DND-41 (cell line): ENCODE results near the gene SPRR3.

Experiments
- ATAC-seq: fragments of 200-7000 bp; cut with Tn5 transposase; 3 replicates; pipeline ENCODE4 v1.9.1; 2021; ENCODE audit warnings: low read depth; ENCODE audit not compliant: insufficient read depth
- DNase-seq: peaks from one replicate; pipeline ENCODE4 v3.0.0-alpha.2; 2020
- H2AFZ ChIP-seq: 2 replicates; pipeline ENCODE4 v1.6.0; 2012; ENCODE audit warnings: low read depth, low read length
- H3K27ac ChIP-seq: 2 replicates; pipeline ENCODE4 v1.5.1; 2012; ENCODE audit warnings: low read length, inconsistent platforms
- H3K27me3 ChIP-seq: fragments of 200-600 bp; sonication (generic); 2 replicates; pipeline ENCODE4 v1.6.0; 2012; ENCODE audit warnings: low read length, mild to moderate bottlenecking, inconsistent platforms; ENCODE audit not compliant: insufficient read depth, poor library complexity
- H3K36me3 ChIP-seq: 2 replicates; pipeline ENCODE4 v1.5.1; 2012; ENCODE audit warnings: low read length, inconsistent platforms; ENCODE audit not compliant: insufficient read depth
- H3K4me1 ChIP-seq: 2 replicates; pipeline ENCODE4 v1.5.1; 2012; ENCODE audit warnings: mild to moderate bottlenecking, low read length; ENCODE audit not compliant: insufficient read depth
- H3K4me2 ChIP-seq: 2 replicates; pipeline ENCODE4 v1.6.0; 2012; ENCODE audit warnings: mild to moderate bottlenecking, moderate library complexity, low read length, inconsistent platforms; ENCODE audit not compliant: insufficient read depth
- H3K4me3 ChIP-seq, 2 experiments: fragments of 200-600 bp in 1 of 2; shearing (Covaris generic) in 1 of 2; 2 replicates each; pipeline ENCODE4 v1.5.1; 2012 to 2016; ENCODE audit warnings: inconsistent platforms in 2 of 2, low read length in 2 of 2, mild to moderate bottlenecking in 2 of 2, low read depth in 1 of 2, moderate library complexity in 1 of 2
- H3K79me2 ChIP-seq: 2 replicates; pipeline ENCODE4 v1.6.0; 2012; ENCODE audit warnings: low read length, inconsistent platforms; ENCODE audit not compliant: insufficient read depth
- H3K9ac ChIP-seq: 2 replicates; pipeline ENCODE4 v1.6.0; 2012; ENCODE audit warnings: low read depth, mild to moderate bottlenecking, inconsistent platforms, low read length, moderate library complexity
- H3K9me3 ChIP-seq: 2 replicates; pipeline ENCODE4 v1.5.1; 2012; ENCODE audit warnings: low read length, moderate library complexity, mild to moderate bottlenecking, inconsistent platforms; ENCODE audit not compliant: insufficient read depth, severe bottlenecking
- H4K20me1 ChIP-seq: 2 replicates; pipeline ENCODE4 v1.6.0; 2012; ENCODE audit warnings: low read length; ENCODE audit not compliant: insufficient read depth
- EZH2 ChIP-seq: IDR thresholded peaks from 3 replicates; pipeline ENCODE4 v1.6.1; 2012; ENCODE audit warnings: borderline replicate concordance, low read depth, mild to moderate bottlenecking, moderate library complexity, low read length, inconsistent platforms; ENCODE audit not compliant: severe bottlenecking
- TF ChIP-seq, protein P1 (sequence below): IDR thresholded peaks from 2 replicates; pipeline ENCODE4 v1.5.1; 2012; ENCODE audit warnings: borderline replicate concordance, low read length, moderate library complexity, mild to moderate bottlenecking; ENCODE audit not compliant: poor library complexity, severe bottlenecking; ENCODE audit errors: extremely low read depth

SPRR3 gene

GRCh38 chr1:152993186-152993585, 8.4 kb upstream of the SPRR3 start:
- Histone ChIP-seq H3K27ac (no peak overlapping the region), H3K79me2 (no peaks in the 10 kb centered on the region), H2AFZ (no peak overlapping the region), H3K4me3 (no peak overlapping the region), H3K4me1 (no peaks in the 10 kb centered on the region), H3K9me3 (peaks cover 2% of the 10 kb centered on the region), H3K9ac (no peak overlapping the region), H3K27me3 (peaks cover 17% of the 10 kb centered on the region), H4K20me1 (no peaks in the 10 kb centered on the region), H3K4me2 (no peak overlapping the region), H3K36me3 (no peaks in the 10 kb centered on the region)
- TF ChIP-seq, protein P1, sequence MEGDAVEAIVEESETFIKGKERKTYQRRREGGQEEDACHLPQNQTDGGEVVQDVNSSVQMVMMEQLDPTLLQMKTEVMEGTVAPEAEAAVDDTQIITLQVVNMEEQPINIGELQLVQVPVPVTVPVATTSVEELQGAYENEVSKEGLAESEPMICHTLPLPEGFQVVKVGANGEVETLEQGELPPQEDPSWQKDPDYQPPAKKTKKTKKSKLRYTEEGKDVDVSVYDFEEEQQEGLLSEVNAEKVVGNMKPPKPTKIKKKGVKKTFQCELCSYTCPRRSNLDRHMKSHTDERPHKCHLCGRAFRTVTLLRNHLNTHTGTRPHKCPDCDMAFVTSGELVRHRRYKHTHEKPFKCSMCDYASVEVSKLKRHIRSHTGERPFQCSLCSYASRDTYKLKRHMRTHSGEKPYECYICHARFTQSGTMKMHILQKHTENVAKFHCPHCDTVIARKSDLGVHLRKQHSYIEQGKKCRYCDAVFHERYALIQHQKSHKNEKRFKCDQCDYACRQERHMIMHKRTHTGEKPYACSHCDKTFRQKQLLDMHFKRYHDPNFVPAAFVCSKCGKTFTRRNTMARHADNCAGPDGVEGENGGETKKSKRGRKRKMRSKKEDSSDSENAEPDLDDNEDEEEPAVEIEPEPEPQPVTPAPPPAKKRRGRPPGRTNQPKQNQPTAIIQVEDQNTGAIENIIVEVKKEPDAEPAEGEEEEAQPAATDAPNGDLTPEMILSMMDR = no peak
- no peak for TF ChIP-seq EZH2
- ATAC-seq (no peak), DNase-seq (no peak)

DNA sequence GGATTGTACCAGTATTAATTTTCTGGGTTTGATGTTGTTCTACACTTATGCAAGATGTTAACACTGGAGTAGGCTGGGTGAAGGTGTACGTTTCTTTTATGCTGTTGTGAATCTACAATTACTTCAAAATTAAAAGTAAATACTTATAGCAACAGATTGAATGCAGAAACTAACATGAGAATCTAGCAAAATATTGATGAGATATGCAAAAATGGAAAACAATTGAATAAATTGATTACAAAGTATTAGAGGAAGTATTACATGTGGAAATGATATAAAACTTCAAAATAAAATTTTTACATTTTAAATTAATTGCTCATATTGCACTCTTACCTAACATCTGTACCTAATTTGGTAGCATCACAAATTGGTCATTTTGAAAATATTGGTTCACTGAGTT, 5.7 kb upstream of the SPRR3 start:
- Histone ChIP-seq H3K4me1 (no peaks in the 10 kb centered on the region), H3K4me2 (no peak overlapping the region), H3K9me3 (peaks cover 2% of the 10 kb centered on the region), H3K27ac (no peak overlapping the region), H3K79me2 (no peaks in the 10 kb centered on the region), H3K36me3 (no peaks in the 10 kb centered on the region), H2AFZ (no peak overlapping the region), H3K9ac (no peak overlapping the region), H4K20me1 (no peaks in the 10 kb centered on the region), H3K27me3 (peaks cover 25% of the 10 kb centered on the region), H3K4me3 (no peak overlapping the region)
- ATAC-seq = no peak
- TF ChIP-seq, protein P1 = no peak
- TF ChIP-seq EZH2 = no peak
- no peak for DNase-seq

DNA sequence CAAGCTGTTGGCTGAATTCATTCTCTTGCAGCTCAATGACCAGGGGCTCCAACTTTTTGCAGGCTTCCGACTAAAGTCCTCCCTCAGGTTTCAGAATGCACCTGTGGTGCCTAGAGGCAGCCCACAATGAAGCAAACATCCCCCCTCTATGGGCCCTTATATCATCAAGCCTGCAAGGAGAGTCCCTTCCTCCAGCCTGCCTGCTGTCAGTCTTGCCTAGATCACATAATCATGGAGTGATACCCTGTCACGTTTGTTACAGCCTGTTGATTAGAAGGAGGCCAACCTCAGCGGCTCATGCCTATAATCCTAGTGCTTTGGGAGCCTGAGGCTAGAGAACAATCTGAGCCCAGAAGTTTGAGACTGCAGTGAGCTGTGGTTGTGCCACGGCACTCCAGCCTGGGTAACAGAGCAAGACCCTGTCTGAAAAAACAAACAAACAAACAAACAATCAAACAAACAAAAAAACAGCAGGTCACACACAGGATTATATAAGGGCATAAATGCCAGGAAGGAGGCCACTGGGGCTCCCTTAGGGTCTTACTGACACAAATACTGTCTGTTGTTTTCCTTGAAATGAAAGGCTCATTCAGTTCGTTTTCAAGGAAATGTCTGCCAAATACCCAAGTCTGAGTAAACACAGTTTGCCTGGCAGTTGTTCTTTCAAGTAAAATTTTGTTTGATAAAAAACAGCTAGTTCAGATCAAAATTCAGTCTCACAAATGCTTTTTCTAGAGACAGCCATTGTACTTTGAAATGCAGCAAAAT, 4.7 kb upstream of the SPRR3 start:
- no peaks in the 10 kb centered on the region for H3K79me2 ChIP-seq
- no peak overlapping the region for H2AFZ ChIP-seq
- no peak for ATAC-seq
- H3K4me2 ChIP-seq = no peak overlapping the region
- H3K27me3 ChIP-seq = peaks cover 25% of the 10 kb centered on the region
- no peaks in the 10 kb centered on the region for H3K36me3 ChIP-seq
- H3K27ac ChIP-seq = no peak overlapping the region
- H3K9me3 ChIP-seq = peaks cover 2% of the 10 kb centered on the region
- H3K4me1 ChIP-seq = no peaks in the 10 kb centered on the region
- no peak overlapping the region for H3K9ac ChIP-seq
- no peak for DNase-seq
- no peak for TF ChIP-seq EZH2
- TF ChIP-seq, protein P1 = no peak
- no peak overlapping the region for H3K4me3 ChIP-seq
- no peaks in the 10 kb centered on the region for H4K20me1 ChIP-seq

DNA sequence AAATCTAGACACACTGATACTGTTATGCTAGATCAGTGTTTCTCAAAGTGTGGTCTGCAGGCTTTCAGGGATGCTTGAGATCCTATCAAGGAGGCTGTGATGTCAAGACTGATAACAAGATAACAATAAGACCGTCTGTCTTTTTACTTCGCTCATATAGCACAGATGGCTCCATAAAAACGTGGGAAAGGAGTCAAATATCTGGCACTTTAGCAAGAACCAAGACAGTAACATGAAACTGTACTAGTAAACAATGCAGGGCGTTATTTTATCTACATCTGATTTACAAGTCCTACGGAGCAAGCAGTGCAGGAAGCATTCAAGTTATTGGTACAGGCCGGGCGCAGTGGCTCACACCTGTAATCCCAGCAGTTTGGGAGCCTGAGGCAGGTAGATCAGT, 3.6 kb upstream of the SPRR3 start:
- peaks cover 23% of the 10 kb centered on the region for H3K27me3 ChIP-seq
- no peak overlapping the region for H3K27ac ChIP-seq
- H3K79me2 ChIP-seq = no peaks in the 10 kb centered on the region
- ATAC-seq (no peak), DNase-seq (no peak)
- no peaks in the 10 kb centered on the region for H3K36me3 ChIP-seq
- H3K9me3 ChIP-seq = peaks cover 2% of the 10 kb centered on the region
- H4K20me1 ChIP-seq = no peaks in the 10 kb centered on the region
- H3K9ac ChIP-seq = no peak overlapping the region
- H3K4me1 ChIP-seq = no peaks in the 10 kb centered on the region
- H3K4me3 ChIP-seq = no peak overlapping the region
- TF ChIP-seq EZH2 = no peak
- TF ChIP-seq, protein P1 = no peak
- H2AFZ ChIP-seq = no peak overlapping the region
- H3K4me2 ChIP-seq = no peak overlapping the region
